ENCODE data around the gene KRTAP16-1.
"Not testable (repeated sequence)": the region's sequence is repeated elsewhere in the genome, so short reads cannot be mapped to it uniquely, and the experiment has no call there.

The KRTAP16-1 gene

GRCh38 chr17:41308918-41309359 lies at the start of gene KRTAP16-1:
Gene KRTAP16-1 (minus strand): TSS chr17:41309309. CDS start chr17:41309253, 56 bp downstream.
- peak; percentile 61 for DNase-seq

- DNase-seq, result no peak
These were observed 45.4 kb upstream of the KRTAP16-1 start for GRCh38 chr17:41354536-41354935.

- DNase-seq, result no peak
These were observed 43.7 kb upstream of the KRTAP16-1 start for GRCh38 chr17:41352597-41353366.

GRCh38 chr17:41351177-41351576 lies 42.1 kb upstream of the KRTAP16-1 start:
- no peak for DNase-seq

- not testable (repeated sequence) for DNase-seq
These were observed 41.3 kb upstream of the KRTAP16-1 start, which contains the start of gene KRT33A for GRCh38 chr17:41350381-41350878. Gene KRT33A (minus strand): TSS chr17:41350828. CDS start chr17:41350767, 61 bp downstream.

GRCh38 chr17:41347869-41348760 lies 39.0 kb upstream of the KRTAP16-1 start:
- DNase-seq, result no peak

GRCh38 chr17:41346421-41346820 lies 37.3 kb upstream of the KRTAP16-1 start:
- not testable (repeated sequence) for DNase-seq

GRCh38 chr17:41345992-41346391 lies 36.9 kb upstream of the KRTAP16-1 start:
- no peak for DNase-seq

GRCh38 chr17:41343029-41343428 lies 33.9 kb upstream of the KRTAP16-1 start:
- no peak for DNase-seq

- no peak for DNase-seq
These were observed 32.1 kb upstream of the KRTAP16-1 start for GRCh38 chr17:41340934-41341861.

GRCh38 chr17:41340494-41340893 lies 31.4 kb upstream of the KRTAP16-1 start:
- DNase-seq, result no peak

GRCh38 chr17:41339571-41340172 lies 30.6 kb upstream of the KRTAP16-1 start:
- no peak for DNase-seq

- peak; percentile 24 for DNase-seq
These were observed 29.9 kb upstream of the KRTAP16-1 start for GRCh38 chr17:41338961-41339485.

- DNase-seq, result no peak
These were observed 26.6 kb upstream of the KRTAP16-1 start for GRCh38 chr17:41335747-41336146.

GRCh38 chr17:41334385-41335305 lies 25.5 kb upstream of the KRTAP16-1 start:
- no peak for DNase-seq

GRCh38 chr17:41333836-41334235 lies 24.7 kb upstream of the KRTAP16-1 start:
- DNase-seq, result no peak

- DNase-seq, result no peak
These were observed 24.0 kb upstream of the KRTAP16-1 start for GRCh38 chr17:41333098-41333497.

GRCh38 chr17:41332239-41332638 lies 23.1 kb upstream of the KRTAP16-1 start:
- no peak for DNase-seq

GRCh38 chr17:41331606-41332005 lies 22.5 kb upstream of the KRTAP16-1 start:
- DNase-seq, result no peak

- DNase-seq, result peak; percentile 82
These were observed 20.3 kb upstream of the KRTAP16-1 start for GRCh38 chr17:41329279-41329948.
